ENCODE data around the gene CDCA8.
"Not testable (repeated sequence)": the region's sequence is repeated elsewhere in the genome, so short reads cannot be mapped to it uniquely, and the experiment has no call there.

The CDCA8 gene

GRCh38 chr1:37672136-37672870 is 20.0 kb upstream of the CDCA8 start:
- no peak for DNase-seq (ENCODE audit: insufficient read length, low spot score)
- no peak for FAIRE-seq

- FAIRE-seq: no peak
- no peak for DNase-seq (ENCODE audit: insufficient read length, low spot score)
Measured at GRCh38 chr1:37673920-37674319, 18.4 kb upstream of the CDCA8 start.

GRCh38 chr1:37676281-37677142 is 15.8 kb upstream of the CDCA8 start:
- DNase-seq (ENCODE audit: insufficient read length, low spot score): peak; percentile 35
- FAIRE-seq: peak; percentile 93

GRCh38 chr1:37677143-37677439 is 15.2 kb upstream of the CDCA8 start:
- DNase-seq (ENCODE audit: insufficient read length, low spot score): no peak
- FAIRE-seq: no peak

GRCh38 chr1:37677808-37678207 is 14.5 kb upstream of the CDCA8 start:
- FAIRE-seq (peak; percentile 89), DNase-seq (ENCODE audit: insufficient read length, low spot score) (no peak)

GRCh38 chr1:37680933-37681332 is 11.4 kb upstream of the CDCA8 start:
- FAIRE-seq (no peak), DNase-seq (ENCODE audit: insufficient read length, low spot score) (no peak)

GRCh38 chr1:37682334-37682987 is 9.9 kb upstream of the CDCA8 start:
- DNase-seq (ENCODE audit: insufficient read length, low spot score) (peak; percentile 60), FAIRE-seq (peak; percentile 94)

- FAIRE-seq; DNase-seq (ENCODE audit: insufficient read length, low spot score): not testable (repeated sequence)
Measured at GRCh38 chr1:37684182-37684581, 8.1 kb upstream of the CDCA8 start.

GRCh38 chr1:37685722-37686121 is 6.6 kb upstream of the CDCA8 start:
- no peak for FAIRE-seq
- DNase-seq (ENCODE audit: insufficient read length, low spot score): no peak

- DNase-seq (ENCODE audit: insufficient read length, low spot score); FAIRE-seq: not testable (repeated sequence)
Measured at GRCh38 chr1:37687764-37688163, 4.6 kb upstream of the CDCA8 start.

GRCh38 chr1:37688926-37689325 is 3.4 kb upstream of the CDCA8 start:
- FAIRE-seq: no peak
- DNase-seq (ENCODE audit: insufficient read length, low spot score): no peak

- DNase-seq (ENCODE audit: insufficient read length, low spot score) (no peak), FAIRE-seq (no peak)
Measured at GRCh38 chr1:37691497-37692077, 729 bp upstream of the CDCA8 start.

GRCh38 chr1:37692834-37693175 is 489 bp downstream of the CDCA8 start:
- DNase-seq (ENCODE audit: insufficient read length, low spot score) (no peak), FAIRE-seq (no peak)

- FAIRE-seq (no peak), DNase-seq (ENCODE audit: insufficient read length, low spot score) (no peak)
Measured at GRCh38 chr1:37697090-37697489, 4.8 kb downstream of the CDCA8 start.

GRCh38 chr1:37697737-37698136 is 5.4 kb downstream of the CDCA8 start:
- DNase-seq (ENCODE audit: insufficient read length, low spot score) (no peak), FAIRE-seq (no peak)

GRCh38 chr1:37699147-37699546 is 6.8 kb downstream of the CDCA8 start:
- FAIRE-seq (peak; percentile 53), DNase-seq (ENCODE audit: insufficient read length, low spot score) (no peak)

GRCh38 chr1:37701051-37701450 is 8.7 kb downstream of the CDCA8 start:
- FAIRE-seq (no peak), DNase-seq (ENCODE audit: insufficient read length, low spot score) (no peak)

- FAIRE-seq: no peak
- no peak for DNase-seq (ENCODE audit: insufficient read length, low spot score)
Measured at GRCh38 chr1:37703061-37703460, 10.7 kb downstream of the CDCA8 start.

GRCh38 chr1:37704966-37705365 is 12.7 kb downstream of the CDCA8 start:
- DNase-seq (ENCODE audit: insufficient read length, low spot score): no peak
- no peak for FAIRE-seq

- DNase-seq (ENCODE audit: insufficient read length, low spot score) (no peak), FAIRE-seq (no peak)
Measured at GRCh38 chr1:37705399-37705798, 13.1 kb downstream of the CDCA8 start.

- FAIRE-seq (no peak), DNase-seq (ENCODE audit: insufficient read length, low spot score) (no peak)
Measured at GRCh38 chr1:37708471-37708870, 16.2 kb downstream of the CDCA8 start.
